ENCODE results near the gene PNMA3.
"Not testable (repeated sequence)": the region's sequence is repeated elsewhere in the genome, so short reads cannot be mapped to it uniquely, and the experiment has no call there.

Gene PNMA3

GRCh38 chrX:153055871-153056749 lies at the start of gene PNMA3:
Gene PNMA3, plus strand, starts transcription at chrX:153056470. Its CDS starts 586 bp downstream, at chrX:153057056.
- DNase-seq: no peak

- DNase-seq: not testable (repeated sequence)
Measured at GRCh38 chrX:153017174-153017573, 39.1 kb upstream of the PNMA3 start.

- no peak for DNase-seq
Measured at GRCh38 chrX:153019166-153019565, 37.1 kb upstream of the PNMA3 start.

- DNase-seq: not testable (repeated sequence)
Measured at GRCh38 chrX:153026501-153026900, 29.8 kb upstream of the PNMA3 start.

- DNase-seq: not testable (repeated sequence)
Measured at GRCh38 chrX:153028487-153028886, 27.8 kb upstream of the PNMA3 start.

GRCh38 chrX:153029162-153029561 lies 27.1 kb upstream of the PNMA3 start:
- DNase-seq: no peak

GRCh38 chrX:153029875-153030274 lies 26.4 kb upstream of the PNMA3 start:
- no peak for DNase-seq

GRCh38 chrX:153030801-153031200 lies 25.5 kb upstream of the PNMA3 start:
- no peak for DNase-seq

GRCh38 chrX:153032397-153033118 lies 23.7 kb upstream of the PNMA3 start:
- DNase-seq: peak in 1 of 2 experiments; percentile 17

- DNase-seq: no peak
Measured at GRCh38 chrX:153049093-153049492, 7.2 kb upstream of the PNMA3 start.

- no peak for DNase-seq
Measured at GRCh38 chrX:153052534-153052933, 3.7 kb upstream of the PNMA3 start.

GRCh38 chrX:153057281-153057680 lies 1.0 kb downstream of the PNMA3 start:
- DNase-seq: no peak

GRCh38 chrX:153059191-153060094 lies 3.2 kb downstream of the PNMA3 start:
- no peak for DNase-seq

- no peak for DNase-seq
Measured at GRCh38 chrX:153060095-153060445, 3.8 kb downstream of the PNMA3 start.

GRCh38 chrX:153061732-153062131 lies 5.5 kb downstream of the PNMA3 start:
- no peak for DNase-seq

- DNase-seq: no peak
Measured at GRCh38 chrX:153063315-153063714, 7.0 kb downstream of the PNMA3 start.

GRCh38 chrX:153064061-153064460 lies 7.8 kb downstream of the PNMA3 start:
- no peak for DNase-seq

GRCh38 chrX:153065389-153065788 lies 9.1 kb downstream of the PNMA3 start:
- DNase-seq: no peak

- not testable (repeated sequence) for DNase-seq
Measured at GRCh38 chrX:153066402-153066801, 10.1 kb downstream of the PNMA3 start.

- DNase-seq: not testable (repeated sequence)
Measured at GRCh38 chrX:153071909-153072583, 15.8 kb downstream of the PNMA3 start, which contains the start of gene PNMA6A. Gene PNMA6A, plus strand, starts transcription at chrX:153072454. Its CDS starts 609 bp downstream, at chrX:153073063.

- DNase-seq: not testable (repeated sequence)
Measured at GRCh38 chrX:153073331-153073730, 17.1 kb downstream of the PNMA3 start.

- DNase-seq: no peak
Measured at GRCh38 chrX:153074262-153074899, 18.1 kb downstream of the PNMA3 start.
